T1000 (cell line): ENCODE measurements around the gene MRGPRD.
A peak's percentile ranks its signal among the peaks of the same experiment; 100 is the strongest.
"Not testable (repeated sequence)": the region's sequence is repeated elsewhere in the genome, so short reads cannot be mapped to it uniquely, and the experiment has no call there.

ENCODE experiments used
- DNase-seq: peaks from one replicate; lab custom pipeline; 2025; ENCODE audit warnings: mixed read lengths; lab: John Stamatoyannopoulos, UW

MRGPRD gene

DNA sequence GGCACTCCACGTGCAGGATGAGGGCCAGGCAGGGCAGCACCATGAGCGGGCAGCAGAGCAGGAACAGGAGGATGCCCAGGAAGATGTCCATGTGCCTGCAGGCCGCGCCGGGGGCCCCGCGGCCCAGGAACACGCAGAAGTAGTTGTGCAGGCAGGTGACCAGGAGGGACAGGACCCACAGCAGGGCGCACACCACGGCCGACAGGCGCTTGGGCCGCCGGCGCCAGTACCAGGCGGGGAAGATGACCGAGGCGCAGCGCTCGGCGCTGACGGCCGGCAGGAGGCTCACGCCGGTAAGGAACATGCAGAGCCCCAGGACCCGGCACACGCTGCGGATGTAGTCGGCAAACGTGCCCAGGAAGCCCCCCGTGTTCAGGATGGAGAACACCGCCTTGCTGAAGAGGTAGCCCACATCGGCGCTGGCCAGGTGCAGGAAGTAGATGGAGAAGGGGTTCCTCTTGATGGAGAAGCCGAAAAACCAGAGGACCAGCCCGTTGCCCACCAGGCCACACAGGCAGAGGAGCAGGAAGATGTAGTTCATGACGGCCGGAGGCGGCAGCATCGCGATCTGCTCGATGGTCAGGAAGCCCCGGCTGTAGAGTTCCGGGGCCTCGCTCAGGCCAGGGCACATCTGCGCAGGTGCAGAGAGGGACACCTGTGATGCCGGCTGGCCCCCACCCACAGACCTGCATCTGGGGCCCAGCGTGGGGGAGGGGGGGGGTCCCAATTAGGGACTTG lies 25.0 kb upstream of the MRGPRD start:
- DNase-seq, result no peak

DNA sequence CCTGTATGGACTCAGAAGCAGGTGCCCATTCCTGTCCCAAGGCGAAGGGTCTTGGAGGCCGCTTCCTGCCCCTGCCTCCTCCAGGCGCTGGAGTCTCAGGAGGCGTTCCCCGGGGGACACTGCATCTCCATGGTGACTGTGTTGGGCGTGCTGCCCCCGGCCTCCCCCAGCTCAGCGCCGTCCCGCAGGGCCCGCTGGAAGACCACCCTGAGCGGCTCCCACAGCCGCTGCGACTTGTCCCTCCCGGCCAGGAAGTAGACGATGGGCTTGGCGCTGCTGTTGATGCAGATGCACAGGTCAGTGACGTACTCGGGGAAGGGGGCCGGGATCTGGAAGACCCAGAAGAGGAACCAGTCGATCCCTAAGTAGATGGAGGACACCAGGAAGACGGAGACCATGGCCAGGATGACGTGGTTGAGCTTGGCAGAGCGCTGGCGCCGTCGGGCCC lies 24.4 kb upstream of the MRGPRD start:
- no peak for DNase-seq

GRCh38 chr11:69004411-69005182 lies 23.8 kb upstream of the MRGPRD start:
- no peak for DNase-seq

DNA sequence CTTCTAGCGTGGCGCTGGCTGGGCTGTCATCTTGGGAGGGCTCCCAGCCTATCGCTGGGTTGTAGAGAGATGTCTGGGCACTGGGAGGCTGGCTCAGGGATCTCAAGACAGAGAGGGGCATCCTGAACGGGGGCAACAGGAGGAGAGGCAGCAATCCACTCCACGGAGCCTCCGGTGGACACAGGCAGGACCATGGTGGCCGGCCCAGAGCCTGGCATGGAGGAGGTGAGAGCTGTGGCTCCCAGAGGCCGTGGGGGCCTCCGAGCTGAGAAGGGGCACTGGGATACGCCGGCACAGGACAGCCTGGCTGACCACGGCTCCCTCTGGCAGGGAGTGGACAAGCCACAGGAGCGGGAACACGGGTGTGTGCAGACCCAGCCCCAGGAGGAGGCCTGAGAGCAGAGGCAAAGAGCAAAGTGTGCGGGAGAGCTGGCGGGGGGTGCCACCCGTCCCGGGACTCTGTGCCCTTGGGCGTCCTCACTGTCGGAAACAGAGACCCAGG lies 23.1 kb upstream of the MRGPRD start:
- no peak for DNase-seq

- no peak for DNase-seq
Observed at GRCh38 chr11:69003301-69003865, 22.6 kb upstream of the MRGPRD start.

GRCh38 chr11:69002570-69003231 lies 21.9 kb upstream of the MRGPRD start:
- DNase-seq, result no peak

GRCh38 chr11:69002110-69002569 lies 21.4 kb upstream of the MRGPRD start:
- no peak for DNase-seq

GRCh38 chr11:69001243-69002081 lies 20.7 kb upstream of the MRGPRD start:
- no peak for DNase-seq

DNA sequence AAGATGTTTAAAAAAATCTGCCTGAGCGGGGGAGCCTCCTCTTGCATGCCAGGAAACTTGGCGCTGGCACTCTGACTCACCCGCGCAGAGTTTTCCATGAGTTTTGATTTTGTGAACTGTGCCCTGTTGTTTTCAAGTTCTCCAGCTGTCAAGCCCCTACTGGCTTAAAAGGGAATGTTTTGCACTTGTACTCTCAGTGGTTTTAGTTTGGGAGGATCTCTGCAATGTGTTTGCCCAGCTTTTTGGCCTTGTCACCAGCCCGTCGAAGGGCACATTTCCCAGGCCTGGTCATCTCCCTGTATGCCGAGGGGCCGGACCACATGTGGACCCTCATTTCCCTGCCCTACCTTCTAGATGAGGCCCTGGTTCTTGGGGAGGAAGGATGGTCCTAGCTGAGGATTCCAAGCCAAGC lies 20.1 kb upstream of the MRGPRD start:
- peak; percentile 25 for DNase-seq

DNA sequence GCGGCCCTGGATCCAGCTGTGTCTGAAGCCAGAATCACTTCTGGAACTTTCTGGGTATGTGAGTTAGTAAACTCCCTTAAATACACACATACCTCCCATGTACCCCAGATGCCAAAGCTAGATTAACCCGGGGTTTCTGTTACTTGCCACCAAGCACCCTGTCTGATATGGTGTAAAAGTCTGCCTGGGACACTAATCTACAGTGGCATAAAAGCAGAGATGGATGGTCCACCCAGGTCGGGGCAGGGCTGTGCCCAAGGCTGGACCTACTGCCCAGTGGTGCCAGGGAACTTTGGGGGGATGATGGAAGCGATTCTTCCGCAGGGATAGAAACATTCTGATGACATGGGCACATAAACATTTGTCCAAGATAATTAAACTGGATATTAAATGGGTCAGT lies 19.6 kb upstream of the MRGPRD start:
- no peak for DNase-seq

- DNase-seq, result not testable (repeated sequence)
Observed at GRCh38 chr11:68999748-69000355, 19.1 kb upstream of the MRGPRD start.

- no peak for DNase-seq
Observed at GRCh38 chr11:68999093-68999747, 18.4 kb upstream of the MRGPRD start.

GRCh38 chr11:68998390-68998911 lies 17.7 kb upstream of the MRGPRD start:
- no peak for DNase-seq

DNA sequence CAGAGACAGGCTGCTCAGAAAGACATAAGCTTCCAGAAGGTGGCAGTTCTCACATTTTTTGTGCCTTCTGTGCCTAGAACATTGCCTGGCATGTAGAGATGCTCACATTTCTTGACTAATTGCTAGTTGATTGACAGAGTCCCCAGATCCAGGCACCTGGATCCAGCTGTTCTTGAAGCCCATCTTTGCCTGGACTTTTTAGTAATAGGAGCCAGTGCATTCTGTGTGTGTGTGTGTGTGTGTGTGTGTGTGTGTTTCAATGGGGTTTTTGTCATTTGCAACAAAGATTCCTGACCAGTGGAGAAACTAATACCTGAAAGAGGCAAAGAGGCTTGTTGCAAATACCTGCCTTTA lies 17.2 kb upstream of the MRGPRD start:
- DNase-seq, result no peak

GRCh38 chr11:68997124-68997994 lies 16.6 kb upstream of the MRGPRD start:
- DNase-seq, result no peak

- DNase-seq, result no peak
Observed at GRCh38 chr11:68996376-68997123, 15.8 kb upstream of the MRGPRD start.

- no peak for DNase-seq
Observed at GRCh38 chr11:68994894-68995285, 14.1 kb upstream of the MRGPRD start.

DNA sequence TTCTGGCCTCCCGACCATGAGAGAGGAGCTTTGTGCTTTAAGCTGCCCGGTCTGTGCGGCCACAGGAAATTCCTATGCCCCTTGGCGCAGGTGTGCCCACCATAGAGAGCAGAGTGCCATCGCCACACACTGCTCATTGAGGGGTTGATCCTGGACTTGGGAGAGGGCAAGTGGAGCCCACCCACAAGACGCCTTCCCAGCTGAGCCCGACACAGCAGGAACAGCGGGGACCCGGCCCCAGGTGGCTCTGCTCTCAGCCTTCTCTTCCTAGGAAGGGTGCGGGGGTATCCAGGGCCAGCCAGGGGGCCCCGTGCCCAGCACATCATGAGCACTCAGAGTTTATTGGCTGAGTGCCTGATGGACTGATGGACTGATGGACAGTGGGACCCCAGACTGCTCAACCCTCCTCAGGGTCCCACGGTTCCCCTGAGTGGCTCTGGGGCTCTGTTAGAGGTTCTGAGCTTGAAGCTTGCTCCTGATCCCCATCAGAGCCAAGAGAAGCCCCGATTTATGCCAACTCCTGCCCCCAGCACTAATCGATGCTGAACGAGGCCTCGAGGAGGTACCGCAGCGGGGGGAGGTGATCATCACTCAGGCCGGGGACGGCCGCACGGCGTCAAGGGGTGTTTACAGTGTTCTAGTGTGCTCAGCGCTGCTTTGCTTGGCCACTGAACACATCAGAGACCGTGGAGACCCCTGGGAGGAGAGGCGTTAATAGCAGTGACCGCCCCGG lies 13.5 kb upstream of the MRGPRD start:
- DNase-seq, result no peak
